ENCODE measurements around the gene SIPA1L3. TPM values are rescaled to one million over a fixed set of nuclear protein-coding genes. Genes with fewer than 3 reads are reported as not detected.

SIPA1L3 gene
- total RNA-seq, 1 donor from 2014 or later = 66.7 TPM

DNA sequence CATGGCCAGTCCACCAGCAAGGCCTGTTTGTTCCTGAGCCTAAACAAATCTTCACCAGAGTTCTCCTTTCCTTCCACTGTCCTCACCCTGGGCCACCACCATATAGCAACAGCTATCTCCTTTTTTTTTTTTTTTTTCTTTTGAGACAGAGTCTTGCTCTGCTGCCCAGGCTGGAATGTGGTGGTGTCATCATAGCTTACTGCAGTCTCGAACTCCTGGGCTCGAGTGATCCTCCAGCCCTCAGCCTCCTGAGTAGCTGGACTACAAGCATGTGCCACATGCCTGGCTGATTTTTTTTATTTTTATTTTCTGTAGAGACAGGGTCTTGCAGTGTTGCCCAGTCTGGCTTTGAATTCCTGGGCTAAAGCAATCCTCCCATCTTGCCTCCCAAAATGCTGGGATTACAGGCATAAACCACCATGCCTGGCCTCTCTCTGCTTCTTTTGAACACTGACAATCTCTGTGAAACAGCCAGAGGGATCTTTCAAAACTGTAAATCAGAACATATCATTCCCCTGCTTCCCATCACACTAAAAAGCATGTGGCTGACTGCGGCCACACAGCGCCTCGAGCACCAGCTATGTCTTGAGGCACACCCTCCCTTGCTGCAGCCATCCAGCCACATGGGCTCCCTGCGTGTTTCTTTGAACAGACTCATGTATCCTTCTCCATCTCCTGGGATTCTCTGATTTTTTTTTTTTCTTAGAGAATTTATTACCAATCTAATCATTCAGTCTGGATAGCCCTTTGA lies 110.6 kb downstream of the SIPA1L3 start:
- no peak for DNase-seq (ENCODE audit: low read depth)
- no peak overlapping the region for H3K4me3 ChIP-seq (ENCODE audit: low read depth, low read length)
- TF ChIP-seq, protein P1, sequence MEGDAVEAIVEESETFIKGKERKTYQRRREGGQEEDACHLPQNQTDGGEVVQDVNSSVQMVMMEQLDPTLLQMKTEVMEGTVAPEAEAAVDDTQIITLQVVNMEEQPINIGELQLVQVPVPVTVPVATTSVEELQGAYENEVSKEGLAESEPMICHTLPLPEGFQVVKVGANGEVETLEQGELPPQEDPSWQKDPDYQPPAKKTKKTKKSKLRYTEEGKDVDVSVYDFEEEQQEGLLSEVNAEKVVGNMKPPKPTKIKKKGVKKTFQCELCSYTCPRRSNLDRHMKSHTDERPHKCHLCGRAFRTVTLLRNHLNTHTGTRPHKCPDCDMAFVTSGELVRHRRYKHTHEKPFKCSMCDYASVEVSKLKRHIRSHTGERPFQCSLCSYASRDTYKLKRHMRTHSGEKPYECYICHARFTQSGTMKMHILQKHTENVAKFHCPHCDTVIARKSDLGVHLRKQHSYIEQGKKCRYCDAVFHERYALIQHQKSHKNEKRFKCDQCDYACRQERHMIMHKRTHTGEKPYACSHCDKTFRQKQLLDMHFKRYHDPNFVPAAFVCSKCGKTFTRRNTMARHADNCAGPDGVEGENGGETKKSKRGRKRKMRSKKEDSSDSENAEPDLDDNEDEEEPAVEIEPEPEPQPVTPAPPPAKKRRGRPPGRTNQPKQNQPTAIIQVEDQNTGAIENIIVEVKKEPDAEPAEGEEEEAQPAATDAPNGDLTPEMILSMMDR (conservative IDR thresholded peaks at IDR 0.05; ENCODE audit: low read depth, low read length) = no peak

GRCh38 chr19:38018694-38019395 lies 111.8 kb downstream of the SIPA1L3 start:
- no peak overlapping the region for H3K4me3 ChIP-seq (ENCODE audit: low read depth, low read length)
- TF ChIP-seq, protein P1 (conservative IDR thresholded peaks at IDR 0.05; ENCODE audit: low read depth, low read length) = no peak
- no peak for DNase-seq (ENCODE audit: low read depth)

GRCh38 chr19:38019396-38019724 lies 112.4 kb downstream of the SIPA1L3 start:
- H3K4me3 ChIP-seq (ENCODE audit: low read depth, low read length) = no peak overlapping the region
- TF ChIP-seq, protein P1 (conservative IDR thresholded peaks at IDR 0.05; ENCODE audit: low read depth, low read length) = no peak
- no peak for DNase-seq (ENCODE audit: low read depth)

DNA sequence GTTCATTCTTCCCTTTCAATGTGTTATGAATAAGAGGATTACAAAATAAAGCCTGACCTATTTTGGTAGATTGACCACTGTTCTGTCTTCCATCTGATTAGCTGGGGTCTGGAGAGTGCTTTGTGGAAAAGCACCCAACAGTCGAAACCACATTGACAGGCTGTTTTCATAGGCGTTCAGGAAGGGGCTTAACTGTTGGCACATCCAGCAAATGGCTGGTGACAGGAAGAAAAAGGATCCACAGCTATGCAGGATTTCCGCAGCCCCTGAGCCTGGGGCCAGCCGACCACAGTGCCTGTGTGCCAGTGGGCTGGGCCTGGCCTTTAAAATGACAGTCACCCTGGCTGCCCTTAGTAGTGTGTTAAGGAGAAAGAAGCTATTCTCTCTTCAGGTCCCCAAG lies 113.3 kb downstream of the SIPA1L3 start:
- H3K4me3 ChIP-seq (ENCODE audit: low read depth, low read length) = no peak overlapping the region
- TF ChIP-seq, protein P1 (conservative IDR thresholded peaks at IDR 0.05; ENCODE audit: low read depth, low read length) = no peak
- DNase-seq (ENCODE audit: low read depth) = no peak

DNA sequence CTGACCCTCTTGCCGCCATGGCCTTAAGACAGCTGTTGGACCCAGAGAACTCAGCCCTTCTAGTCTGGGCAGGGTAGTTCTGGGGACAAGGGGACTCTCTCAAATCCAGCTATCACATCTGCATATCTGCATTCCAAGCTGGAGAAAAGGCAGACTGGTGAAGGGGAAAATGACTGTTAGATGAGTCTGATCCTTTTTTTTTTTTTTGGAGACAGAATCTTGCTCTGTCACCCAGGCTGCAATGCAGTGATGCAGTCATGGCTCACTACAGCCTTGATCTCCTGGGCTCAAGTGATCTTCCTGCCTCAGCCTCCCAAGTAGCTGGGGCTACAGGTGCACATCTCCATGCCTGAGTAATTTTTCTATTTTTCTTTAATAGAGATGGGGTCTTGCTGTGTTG lies 114.3 kb downstream of the SIPA1L3 start:
- TF ChIP-seq, protein P1 (conservative IDR thresholded peaks at IDR 0.05; ENCODE audit: low read depth, low read length) = no peak

DNA sequence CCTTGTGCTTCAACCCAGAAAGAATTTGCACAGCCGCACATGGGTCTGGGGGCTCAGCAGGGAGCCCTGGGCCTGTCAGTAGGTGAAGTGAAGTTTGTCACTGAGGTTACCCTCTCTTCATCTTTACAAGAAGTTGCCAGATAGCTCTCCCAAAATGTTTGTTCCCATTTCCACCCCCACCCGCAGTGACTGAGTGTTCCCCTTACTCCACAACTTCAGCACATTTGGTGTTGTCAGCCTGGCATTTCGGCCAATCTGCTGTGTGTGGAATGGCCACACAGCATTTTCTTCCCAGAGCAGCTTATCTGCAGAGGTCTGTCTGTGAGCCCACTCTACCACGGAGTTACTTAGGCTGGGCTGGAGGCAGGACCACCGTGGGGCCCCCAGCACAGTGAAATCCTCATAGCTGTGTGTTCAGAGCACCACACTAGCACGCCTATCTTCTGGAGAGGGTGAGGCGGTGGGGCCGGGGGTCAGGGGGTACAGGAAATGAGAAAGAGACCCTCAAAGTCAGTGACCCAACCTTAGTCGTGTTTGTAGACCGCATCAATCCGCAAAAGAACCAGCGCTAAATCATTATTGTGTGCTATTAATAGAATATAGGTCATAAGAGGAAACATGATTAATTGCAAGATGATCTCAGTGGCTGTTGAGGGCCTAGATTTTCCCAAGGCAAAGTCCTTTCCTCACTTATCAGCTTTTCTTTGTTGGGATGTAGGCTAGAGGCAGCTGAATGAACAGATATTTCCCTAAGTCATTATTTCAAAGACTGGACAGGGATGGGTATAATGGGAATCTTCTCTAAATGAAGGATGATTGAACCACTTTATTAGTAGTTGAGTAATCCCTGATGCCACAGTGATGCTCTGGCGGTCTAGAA lies 116.0 kb downstream of the SIPA1L3 start:
- TF ChIP-seq, protein P1 (conservative IDR thresholded peaks at IDR 0.05; ENCODE audit: low read depth, low read length) = no peak
- no peak for DNase-seq (ENCODE audit: low read depth)
- H3K4me3 ChIP-seq (ENCODE audit: low read depth, low read length) = no peak overlapping the region

More for the DNA sequence above, 114.3 kb downstream of the SIPA1L3 start:
- H3K4me3 ChIP-seq (ENCODE audit: low read depth, low read length) = no peak overlapping the region
- DNase-seq (ENCODE audit: low read depth) = no peak

Data from epithelial cell of proximal tubule (primary cell).